SKM-1 (cell line): ENCODE data around the gene VPS50.

Source experiments
- DNase-seq: peaks from one replicate; lab custom pipeline; 2025; ENCODE audit not compliant: unreplicated experiment; lab: John Stamatoyannopoulos, UW

The VPS50 gene

DNA sequence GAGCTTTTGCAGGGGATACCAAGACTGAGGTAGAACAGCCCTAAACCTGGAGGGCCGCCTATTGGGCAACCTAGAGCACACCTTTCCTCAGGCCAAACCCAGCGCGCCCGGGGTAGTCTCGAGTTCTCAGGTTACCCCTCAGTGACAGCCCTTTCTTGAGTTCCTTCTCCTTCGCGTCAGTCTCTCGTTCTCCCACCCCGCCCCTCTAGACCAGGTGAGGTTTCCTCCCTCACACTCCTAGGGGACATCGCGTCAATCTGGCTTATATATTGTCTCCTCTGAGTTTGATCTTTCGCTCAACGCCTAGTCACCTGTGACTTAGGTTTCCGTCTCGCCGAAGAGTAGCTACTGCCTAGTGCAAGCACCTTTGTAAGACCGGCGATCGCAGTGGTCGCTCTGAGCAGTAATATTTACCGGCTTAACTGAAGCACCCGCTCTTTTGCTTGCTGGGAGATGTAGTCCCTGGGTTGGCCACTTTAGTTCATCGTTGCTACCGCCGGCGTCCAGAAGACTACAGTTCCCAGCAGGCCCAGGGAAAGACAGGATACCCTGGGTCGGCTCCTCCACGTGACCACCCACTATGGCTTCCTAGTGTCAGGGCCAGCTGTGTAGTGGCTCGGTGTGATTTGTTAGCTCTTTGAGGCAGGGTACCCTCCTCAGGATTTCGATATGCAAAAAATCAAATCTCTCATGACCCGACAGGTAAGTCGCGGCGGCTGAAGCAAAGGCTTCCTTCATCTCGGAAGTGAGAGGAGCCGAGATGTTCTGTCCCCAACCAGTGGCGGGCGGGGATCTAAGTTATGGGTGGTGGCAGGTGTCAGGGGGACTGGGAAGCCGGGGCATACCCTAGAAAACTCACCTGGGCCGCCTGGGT lies at the start of gene VPS50:
TSS of gene VPS50 (plus strand) at position 568 of the 874 bp plus-strand sequence. CDS start at position 670, 102 bp downstream.
- DNase-seq = peak; percentile 95

DNA sequence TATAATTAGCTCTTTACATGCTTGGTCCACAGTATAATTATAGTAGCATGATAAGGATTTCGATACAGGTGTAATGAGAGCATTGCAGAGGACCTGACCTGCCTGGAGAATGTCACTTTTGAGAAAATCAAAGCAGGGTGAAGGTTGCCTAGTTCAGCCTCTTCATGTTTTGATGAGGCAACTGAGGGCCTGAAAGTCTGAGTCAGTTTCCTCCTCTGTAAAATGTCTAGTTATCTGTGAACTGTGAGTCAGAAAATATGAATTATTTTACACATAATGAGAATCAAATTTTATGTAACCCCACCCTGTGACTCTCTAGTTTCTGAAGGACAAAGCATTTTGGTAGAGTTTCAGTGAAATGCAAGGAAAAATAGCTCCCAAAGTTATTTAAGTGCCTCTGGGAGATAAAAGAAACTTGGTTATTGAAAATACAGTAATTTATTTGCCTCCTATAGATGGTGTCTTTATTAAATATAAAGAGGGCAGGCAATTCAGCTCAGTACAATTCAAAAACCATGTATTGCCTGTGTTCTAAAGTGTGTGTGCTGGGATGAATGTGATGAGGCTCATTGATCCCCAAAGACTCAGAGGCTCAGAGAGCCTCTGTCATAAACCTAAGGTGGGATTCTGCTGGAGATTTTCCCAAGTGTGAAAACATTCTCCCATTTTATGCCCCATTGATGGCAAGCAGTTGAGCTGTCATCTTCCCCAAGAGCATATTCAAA lies 46.7 kb upstream of the VPS50 start:
- no peak for DNase-seq

GRCh38 chr7:93188870-93189634 lies 43.1 kb upstream of the VPS50 start:
- DNase-seq = no peak

DNA sequence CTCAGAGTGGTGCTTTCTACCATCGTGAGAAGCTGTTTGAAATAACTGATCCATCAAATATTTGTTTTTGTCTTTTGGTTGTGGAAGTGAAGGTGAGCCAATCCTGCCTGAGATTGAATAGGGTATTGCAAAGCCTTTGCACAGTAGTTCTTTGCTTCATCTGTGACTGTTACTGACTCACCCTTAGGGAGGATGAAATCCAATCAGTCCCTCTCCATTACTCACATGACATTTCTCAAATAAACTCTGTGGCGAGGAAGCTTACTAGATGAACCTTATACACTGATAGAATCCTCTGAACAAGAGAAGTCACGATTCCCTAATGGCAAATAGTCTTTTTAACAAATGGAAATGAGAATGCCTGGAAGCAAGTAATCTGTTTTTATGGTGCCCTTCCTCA lies 37.8 kb upstream of the VPS50 start:
- no peak for DNase-seq

DNA sequence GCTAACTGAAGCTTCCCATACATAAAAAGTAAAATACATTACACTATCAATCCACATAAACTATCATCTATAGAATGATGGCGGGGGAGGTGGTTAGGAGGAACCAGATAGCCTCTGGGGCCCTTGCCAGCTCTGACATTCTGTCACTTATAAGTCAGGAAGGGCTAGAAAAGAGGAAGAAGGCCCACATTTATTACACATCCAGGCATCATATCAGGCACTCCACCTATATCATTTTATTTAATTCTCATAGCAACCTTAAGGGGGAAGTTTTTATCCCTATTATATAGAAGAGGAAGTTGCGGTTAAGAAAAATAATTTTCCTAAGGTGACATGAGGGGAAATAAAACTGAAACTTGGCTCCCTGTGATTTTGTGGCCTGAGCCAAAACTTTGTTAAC lies 35.8 kb upstream of the VPS50 start:
- DNase-seq = no peak

GRCh38 chr7:93198472-93198871 lies 33.7 kb upstream of the VPS50 start:
- no peak for DNase-seq

GRCh38 chr7:93202594-93203250 lies 29.4 kb upstream of the VPS50 start:
- DNase-seq = no peak

DNA sequence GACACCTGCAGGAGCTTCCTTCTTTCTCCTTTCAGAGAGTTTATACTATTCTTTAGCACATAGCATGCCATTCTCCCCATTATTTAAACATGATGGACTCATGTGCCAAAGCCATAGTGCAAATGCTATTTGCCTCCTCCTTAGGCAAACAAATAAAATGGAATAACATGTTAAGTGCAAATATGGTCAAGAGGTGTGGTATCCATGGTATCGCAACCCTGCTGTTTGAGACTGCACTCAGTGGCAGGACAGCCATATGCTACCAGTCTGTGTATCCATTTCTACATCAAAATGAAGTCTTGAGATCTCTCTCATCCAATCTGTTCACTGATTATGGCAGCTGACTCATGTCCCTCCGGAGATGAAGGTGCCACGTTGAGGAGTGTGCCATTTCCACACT lies 28.7 kb upstream of the VPS50 start:
- DNase-seq = no peak

GRCh38 chr7:93205046-93205445 lies 27.1 kb upstream of the VPS50 start:
- DNase-seq = no peak

DNA sequence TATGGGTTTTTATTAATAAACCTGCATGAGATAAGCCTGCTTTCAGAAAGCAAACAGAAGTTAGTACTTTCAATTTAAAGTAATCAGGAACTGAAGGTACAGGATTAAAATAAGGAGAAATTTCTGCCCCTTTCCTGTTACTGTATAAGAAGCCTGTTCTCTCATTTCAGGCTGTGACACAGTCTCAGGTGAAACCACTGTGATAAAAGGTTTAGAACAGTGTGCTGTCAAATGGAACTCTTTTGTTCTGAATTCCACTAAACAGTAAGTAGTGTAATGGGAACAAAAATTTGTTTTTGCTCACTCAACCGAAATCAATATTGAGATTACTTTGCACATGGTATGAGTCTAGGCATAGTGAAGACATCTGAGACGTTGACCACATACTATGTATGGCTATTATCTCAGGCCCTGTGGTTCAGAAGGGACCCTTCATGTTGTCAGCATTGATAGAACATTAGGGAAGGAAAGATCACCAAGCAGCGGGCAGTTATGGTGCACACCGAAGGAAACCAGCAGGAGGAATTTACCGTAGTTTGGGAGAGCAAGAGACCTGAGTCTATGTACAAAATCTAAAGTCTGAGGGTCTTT lies 20.8 kb upstream of the VPS50 start:
- DNase-seq = no peak

DNA sequence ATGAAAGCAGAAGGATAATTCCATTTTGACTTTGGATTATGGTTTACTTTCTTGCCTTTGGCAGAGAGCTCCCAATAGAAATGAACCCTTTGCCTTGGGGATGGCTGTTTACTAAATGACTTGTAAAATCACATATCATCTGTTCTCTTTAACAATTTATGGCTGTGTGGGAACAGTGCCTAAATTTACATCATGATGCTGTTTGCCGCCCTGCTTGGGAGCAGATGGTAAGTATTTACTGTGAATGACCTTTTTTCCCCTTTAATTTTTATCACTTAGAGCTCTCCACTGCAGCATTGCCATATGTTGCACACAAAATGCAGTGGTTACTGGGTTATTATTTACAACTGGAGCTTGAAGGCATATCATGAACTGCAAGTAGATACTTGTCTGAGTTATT lies 19.3 kb upstream of the VPS50 start:
- no peak for DNase-seq

- no peak for DNase-seq
Observed at GRCh38 chr7:93218997-93219827, 13.0 kb upstream of the VPS50 start.

GRCh38 chr7:93219868-93220267 lies 12.3 kb upstream of the VPS50 start:
- DNase-seq = no peak

- DNase-seq = no peak
Observed at GRCh38 chr7:93226310-93226709, 5.9 kb upstream of the VPS50 start, which contains the start of gene HEPACAM2. TSS of gene HEPACAM2 (minus strand) at chr7:93226469.

GRCh38 chr7:93228302-93228701 lies 3.9 kb upstream of the VPS50 start:
- DNase-seq = peak; percentile 80

GRCh38 chr7:93231259-93231658 lies 907 bp upstream of the VPS50 start:
- peak; percentile 19 for DNase-seq

DNA sequence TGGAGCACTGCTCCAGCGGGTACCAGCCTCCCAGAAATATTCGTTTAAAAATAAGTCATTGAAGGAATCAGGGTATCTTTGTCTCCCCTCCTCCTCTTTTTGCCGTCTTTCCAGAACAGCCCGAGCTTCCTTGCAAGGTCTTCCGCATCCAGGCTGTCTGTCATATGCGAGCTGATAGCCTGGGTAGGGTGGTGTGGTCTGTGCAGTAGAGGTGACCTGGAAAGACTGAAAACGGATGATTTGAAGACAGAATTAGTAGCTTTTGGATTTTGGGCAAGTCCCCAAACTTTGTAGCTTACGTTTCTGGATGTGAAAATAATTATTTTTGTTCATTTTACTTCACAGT lies 480 bp downstream of the VPS50 start:
- no peak for DNase-seq

GRCh38 chr7:93235541-93235940 lies 3.4 kb downstream of the VPS50 start:
- DNase-seq = no peak

- no peak for DNase-seq
Observed at GRCh38 chr7:93238131-93238530, 6.0 kb downstream of the VPS50 start.

DNA sequence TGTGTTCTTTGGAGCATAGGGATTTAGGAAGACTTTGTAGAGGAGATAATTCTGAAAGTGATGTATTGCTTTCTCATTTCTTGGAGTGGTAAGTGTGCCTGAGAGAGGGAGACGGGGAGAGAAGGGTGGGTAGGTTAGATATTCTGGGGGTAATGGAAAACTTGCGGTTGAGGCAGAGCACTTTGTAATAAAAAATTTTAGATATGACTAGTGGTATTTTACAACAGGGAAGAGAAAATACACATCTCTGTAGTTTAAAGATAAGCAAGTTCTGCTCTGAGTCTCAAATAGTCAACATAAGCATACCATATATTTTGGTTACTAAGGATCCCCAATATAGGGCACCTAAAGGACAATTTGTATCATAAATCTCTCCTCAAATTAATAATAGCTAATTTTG lies 6.6 kb downstream of the VPS50 start:
- no peak for DNase-seq
